ENCODE measurements around the gene TGFB1.

The TGFB1 gene

GRCh38 chr19:41357746-41358145 lies 4.0 kb upstream of the TGFB1 start:
- Histone ChIP-seq H4K20me1 (ENCODE audit: insufficient read depth, low read length, poor library complexity, severe bottlenecking) (no peaks in the 10 kb centered on the region), H3K9me2 (replicated peaks; ENCODE audit: low read depth, low read length) (no peaks in the 10 kb centered on the region), H3K4me3 (ENCODE audit: low read length, poor library complexity, severe bottlenecking) (no peak overlapping the region), H3K4me2 (ENCODE audit: low read depth, low read length, poor library complexity, severe bottlenecking) (peak overlapping the region; percentile 13), H3F3A (ENCODE audit: low read depth) (no peaks in the 10 kb centered on the region), H3K4me1 (ENCODE audit: insufficient read depth, low read length, poor library complexity, severe bottlenecking) (peaks cover 30% of the 10 kb centered on the region), H3K36me3 (ENCODE audit: insufficient read depth, low read length) (no peaks in the 10 kb centered on the region), H3K79me2 (ENCODE audit: insufficient read depth, low read length) (peaks cover 17% of the 10 kb centered on the region), H2AFZ (ENCODE audit: low read length) (no peak overlapping the region), H3K9me3 (ENCODE audit: insufficient read depth, low read depth, low read length) (no peaks in the 10 kb centered on the region), H3K9ac (ENCODE audit: low read depth, low read length, poor library complexity, severe bottlenecking) (no peak overlapping the region), H3K27me3 (ENCODE audit: insufficient read depth, low read length, poor library complexity, severe bottlenecking) (no peaks in the 10 kb centered on the region)
- TF ChIP-seq EZH2phosphoT487 (IDR thresholded peaks at IDR 0.05; ENCODE audit: borderline replicate concordance), result no peak
- no peak for TF ChIP-seq CTCF (conservative IDR thresholded peaks at IDR 0.05; ENCODE audit: low read length)

GRCh38 chr19:41356984-41357739 lies 3.4 kb upstream of the TGFB1 start:
- Histone ChIP-seq H3K9me3 (ENCODE audit: insufficient read depth, low read depth, low read length) (no peaks in the 10 kb centered on the region), H3K79me2 (ENCODE audit: insufficient read depth, low read length) (peaks cover 23% of the 10 kb centered on the region), H4K20me1 (ENCODE audit: insufficient read depth, low read length, poor library complexity, severe bottlenecking) (peaks cover 2% of the 10 kb centered on the region), H3K9ac (ENCODE audit: low read depth, low read length, poor library complexity, severe bottlenecking) (no peak overlapping the region), H3K27me3 (ENCODE audit: insufficient read depth, low read length, poor library complexity, severe bottlenecking) (no peaks in the 10 kb centered on the region), H2AFZ (ENCODE audit: low read length) (no peak overlapping the region), H3F3A (ENCODE audit: low read depth) (no peaks in the 10 kb centered on the region), H3K4me2 (ENCODE audit: low read depth, low read length, poor library complexity, severe bottlenecking) (no peak overlapping the region), H3K36me3 (ENCODE audit: insufficient read depth, low read length) (no peaks in the 10 kb centered on the region), H3K4me1 (ENCODE audit: insufficient read depth, low read length, poor library complexity, severe bottlenecking) (peaks cover 28% of the 10 kb centered on the region), H3K9me2 (replicated peaks; ENCODE audit: low read depth, low read length) (no peaks in the 10 kb centered on the region), H3K4me3 (ENCODE audit: low read length, poor library complexity, severe bottlenecking) (no peak overlapping the region)
- TF ChIP-seq CTCF (conservative IDR thresholded peaks at IDR 0.05; ENCODE audit: low read length) (no peak), EZH2phosphoT487 (IDR thresholded peaks at IDR 0.05; ENCODE audit: borderline replicate concordance) (no peak)

GRCh38 chr19:41355802-41356201 lies 2.1 kb upstream of the TGFB1 start:
- no peaks in the 10 kb centered on the region for H3K9me3 ChIP-seq (ENCODE audit: insufficient read depth, low read depth, low read length)
- H3K36me3 ChIP-seq (ENCODE audit: insufficient read depth, low read length), result no peaks in the 10 kb centered on the region
- no peak for TF ChIP-seq EZH2phosphoT487 (IDR thresholded peaks at IDR 0.05; ENCODE audit: borderline replicate concordance)
- no peak for TF ChIP-seq CTCF (conservative IDR thresholded peaks at IDR 0.05; ENCODE audit: low read length)

More at GRCh38 chr19:41355802-41356201, 2.1 kb upstream of the TGFB1 start:
- no peaks in the 10 kb centered on the region for H3K9me2 ChIP-seq (replicated peaks; ENCODE audit: low read depth, low read length)
- H3K27me3 ChIP-seq (ENCODE audit: insufficient read depth, low read length, poor library complexity, severe bottlenecking), result no peaks in the 10 kb centered on the region
- peaks cover 32% of the 10 kb centered on the region for H3K4me1 ChIP-seq (ENCODE audit: insufficient read depth, low read length, poor library complexity, severe bottlenecking)
- H3K79me2 ChIP-seq (ENCODE audit: insufficient read depth, low read length), result peaks cover 37% of the 10 kb centered on the region
- no peak overlapping the region for H3K4me3 ChIP-seq (ENCODE audit: low read length, poor library complexity, severe bottlenecking)
- H3K4me2 ChIP-seq (ENCODE audit: low read depth, low read length, poor library complexity, severe bottlenecking), result no peak overlapping the region
- peak overlapping the region; percentile 35 for H3K9ac ChIP-seq (ENCODE audit: low read depth, low read length, poor library complexity, severe bottlenecking)
- H2AFZ ChIP-seq (ENCODE audit: low read length), result no peak overlapping the region
- peaks cover 16% of the 10 kb centered on the region for H4K20me1 ChIP-seq (ENCODE audit: insufficient read depth, low read length, poor library complexity, severe bottlenecking)
- H3F3A ChIP-seq (ENCODE audit: low read depth), result no peaks in the 10 kb centered on the region; the same call in 1 of the 2 replicates

All from Loucy (cell line).